Dendritic cell treated with granulocyte-macrophage colony-stimulating factor and Interleukin-4, amounts not matched to agents 40 ng/mL and 50 ng/mL, for 4 days (primary cell): Measurements from ENCODE around the gene SLC7A5.
"Not testable (repeated sequence)": the region's sequence is repeated elsewhere in the genome, so short reads cannot be mapped to it uniquely, and the experiment has no call there.

Experiments
- H3K27ac Mint-ChIP-seq: one replicate; pipeline ENCODE4 v1.8.0; 2022; ENCODE audit warnings: mild to moderate bottlenecking, mixed read lengths
- H3K27me3 Mint-ChIP-seq: one replicate; pipeline ENCODE4 v1.8.0; 2022; ENCODE audit warnings: mild to moderate bottlenecking, mixed read lengths
- H3K36me3 Mint-ChIP-seq: one replicate; pipeline ENCODE4 v1.8.0; 2022; ENCODE audit warnings: low read depth, mixed read lengths
- H3K4me1 Mint-ChIP-seq: one replicate; pipeline ENCODE4 v1.8.0; 2022; ENCODE audit warnings: low read depth, mixed read lengths
- H3K4me3 Mint-ChIP-seq: one replicate; pipeline ENCODE4 v1.8.0; 2022; ENCODE audit warnings: mild to moderate bottlenecking, moderate library complexity, mixed read lengths
- H3K9me3 Mint-ChIP-seq: one replicate; pipeline ENCODE4 v1.8.0; 2022; ENCODE audit warnings: mixed read lengths
- intact Hi-C: fragments of 100-400 bp; cut with micrococcal nuclease; formaldehyde crosslinking; loops from one replicate; pipeline ENCODE4 v1.15.0; 2022

The SLC7A5 gene

GRCh38 chr16:87861300-87862099 lies 7.8 kb downstream of the SLC7A5 start:
- intact Hi-C loops, H3K27ac Mint-ChIP-seq, H3K9me3 Mint-ChIP-seq, H3K27me3 Mint-ChIP-seq, H3K4me3 Mint-ChIP-seq, H3K36me3 Mint-ChIP-seq: not testable (repeated sequence)
- peaks cover 60% of the 10 kb centered on the region for H3K4me1 Mint-ChIP-seq

DNA sequence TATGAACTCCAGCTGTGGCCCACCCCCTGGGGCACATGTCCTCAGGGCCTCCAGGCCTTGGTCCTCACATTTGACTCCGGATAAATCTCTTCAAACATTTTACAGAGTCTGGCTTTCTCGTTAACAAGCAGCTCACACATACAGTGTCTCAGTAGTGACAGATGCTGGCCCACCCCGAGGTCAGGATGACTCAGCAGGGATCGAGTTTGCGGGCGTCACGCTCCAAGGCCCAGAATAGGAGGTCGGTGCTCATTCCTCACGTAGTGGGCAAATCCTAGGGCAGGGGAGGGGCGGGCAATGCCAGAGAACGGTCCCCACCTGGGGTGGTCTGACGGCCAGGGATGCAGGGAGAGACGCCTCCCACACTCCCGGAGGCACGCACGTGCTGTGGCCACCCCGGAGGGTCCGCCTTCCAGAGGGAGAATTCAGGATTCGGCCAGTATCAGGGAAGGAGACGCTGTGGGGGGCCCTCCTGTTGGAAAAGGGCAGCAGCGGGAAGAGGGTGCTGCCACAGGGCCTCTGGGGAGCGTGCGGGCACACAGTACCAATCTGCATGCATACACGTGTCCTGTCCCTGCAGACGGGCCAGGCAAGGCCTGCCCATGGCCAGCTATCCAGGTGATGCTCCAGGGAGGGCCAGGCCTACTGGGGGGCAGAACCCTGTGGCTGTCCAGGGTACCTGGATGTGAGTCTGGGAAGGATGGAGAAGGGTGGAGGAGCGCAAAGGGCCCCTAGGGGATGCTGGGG lies 8.6 kb downstream of the SLC7A5 start:
- intact Hi-C loops = no loop called here
- no peak overlapping the region for H3K27ac Mint-ChIP-seq
- H3K9me3 Mint-ChIP-seq = no peaks in the 10 kb centered on the region
- peaks cover 60% of the 10 kb centered on the region for H3K4me1 Mint-ChIP-seq
- no peak overlapping the region for H3K4me3 Mint-ChIP-seq
- H3K27me3 Mint-ChIP-seq = no peaks in the 10 kb centered on the region
- peaks cover 6% of the 10 kb centered on the region for H3K36me3 Mint-ChIP-seq

GRCh38 chr16:87858151-87858993 lies 10.9 kb downstream of the SLC7A5 start:
- intact Hi-C loops = loop anchor here (10.0 kb wide), 1 partner anchor 46 kb away; no protein-coding TSS in a partner anchor
- not testable (repeated sequence) for H3K4me3 Mint-ChIP-seq, H3K36me3 Mint-ChIP-seq, H3K27me3 Mint-ChIP-seq, H3K9me3 Mint-ChIP-seq
- peak overlapping the region; percentile 84 for H3K27ac Mint-ChIP-seq
- peaks cover 74% of the 10 kb centered on the region for H3K4me1 Mint-ChIP-seq

DNA sequence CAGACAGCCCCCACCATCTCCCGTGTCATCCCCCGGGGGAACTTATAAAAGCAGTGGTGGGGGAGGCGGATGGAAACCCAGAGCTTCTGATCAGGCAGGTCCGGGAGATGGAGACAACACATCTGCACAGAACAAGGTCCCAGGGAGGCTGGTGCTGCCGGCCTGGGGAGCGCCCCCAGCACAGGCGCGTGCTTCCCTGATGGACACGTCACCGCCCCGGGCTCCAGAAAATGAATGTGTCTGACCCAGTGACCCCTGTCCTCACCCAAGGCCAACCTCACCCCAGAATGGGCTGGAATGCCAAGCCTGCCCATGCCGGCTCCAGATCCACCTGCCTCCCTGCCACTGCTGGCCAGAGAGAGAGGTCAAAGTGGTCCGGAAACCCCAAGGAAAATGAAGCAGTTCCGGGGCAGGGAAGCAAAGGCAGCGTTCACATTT lies 12.5 kb downstream of the SLC7A5 start:
- Mint-ChIP-seq H3K9me3 (no peaks in the 10 kb centered on the region), H3K4me3 (peak overlapping the region; percentile 59), H3K27me3 (peaks cover 4% of the 10 kb centered on the region), H3K36me3 (peaks cover 6% of the 10 kb centered on the region), H3K4me1 (peaks cover 76% of the 10 kb centered on the region), H3K27ac (peak overlapping the region; percentile 84)
- intact Hi-C loops = loop anchor here (10.0 kb wide), 1 partner anchor 48 kb away; no protein-coding TSS in a partner anchor

DNA sequence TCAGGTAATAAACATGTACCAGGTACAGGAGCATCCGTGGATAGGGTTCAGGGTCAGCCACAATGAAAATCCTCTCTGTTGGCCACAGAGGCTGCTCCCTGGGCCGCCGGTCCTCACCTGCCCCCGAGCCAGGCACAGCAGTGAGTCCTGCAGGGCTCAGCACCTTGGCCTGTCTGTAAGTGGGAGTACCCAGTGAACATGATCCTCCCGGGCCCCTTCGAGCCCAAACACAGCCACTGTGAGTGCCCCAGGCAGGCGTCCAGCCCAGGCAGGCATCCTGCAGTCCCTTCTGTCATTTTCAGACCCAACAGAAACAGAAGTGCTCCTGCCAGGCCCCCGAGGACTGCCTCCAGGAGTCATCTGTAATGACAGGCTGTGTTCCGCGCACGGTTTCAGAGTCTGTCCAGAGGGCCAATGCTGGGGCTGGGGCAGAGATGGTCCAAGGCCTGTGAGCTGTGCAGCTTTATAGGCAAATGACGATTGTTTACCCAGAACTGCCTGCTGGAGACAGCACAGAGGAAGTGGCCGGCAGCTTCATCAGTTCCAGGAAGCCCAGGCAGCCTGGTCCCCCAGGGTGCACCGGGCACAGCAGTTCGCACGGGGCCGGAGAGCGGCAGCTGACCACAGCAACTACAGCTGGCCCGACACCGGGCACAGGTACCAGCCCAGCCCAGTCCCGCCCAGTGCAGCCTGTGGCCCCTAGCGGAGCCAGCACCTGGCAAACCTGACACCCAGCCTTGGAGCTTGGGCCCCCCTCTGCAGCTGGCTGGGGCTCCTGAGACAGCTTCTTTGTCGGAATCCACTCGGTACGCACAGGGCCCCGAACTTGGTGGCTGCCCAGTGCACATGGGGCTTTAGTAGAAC lies 13.2 kb downstream of the SLC7A5 start:
- Mint-ChIP-seq H3K27ac (peak overlapping the region; percentile 84), H3K36me3 (peaks cover 14% of the 10 kb centered on the region), H3K4me3 (peak overlapping the region; percentile 59), H3K9me3 (no peaks in the 10 kb centered on the region), H3K27me3 (peaks cover 6% of the 10 kb centered on the region), H3K4me1 (peaks cover 72% of the 10 kb centered on the region)
- intact Hi-C loops = loop anchor here (10.0 kb wide), 1 partner anchor 49 kb away; no protein-coding TSS in a partner anchor

DNA sequence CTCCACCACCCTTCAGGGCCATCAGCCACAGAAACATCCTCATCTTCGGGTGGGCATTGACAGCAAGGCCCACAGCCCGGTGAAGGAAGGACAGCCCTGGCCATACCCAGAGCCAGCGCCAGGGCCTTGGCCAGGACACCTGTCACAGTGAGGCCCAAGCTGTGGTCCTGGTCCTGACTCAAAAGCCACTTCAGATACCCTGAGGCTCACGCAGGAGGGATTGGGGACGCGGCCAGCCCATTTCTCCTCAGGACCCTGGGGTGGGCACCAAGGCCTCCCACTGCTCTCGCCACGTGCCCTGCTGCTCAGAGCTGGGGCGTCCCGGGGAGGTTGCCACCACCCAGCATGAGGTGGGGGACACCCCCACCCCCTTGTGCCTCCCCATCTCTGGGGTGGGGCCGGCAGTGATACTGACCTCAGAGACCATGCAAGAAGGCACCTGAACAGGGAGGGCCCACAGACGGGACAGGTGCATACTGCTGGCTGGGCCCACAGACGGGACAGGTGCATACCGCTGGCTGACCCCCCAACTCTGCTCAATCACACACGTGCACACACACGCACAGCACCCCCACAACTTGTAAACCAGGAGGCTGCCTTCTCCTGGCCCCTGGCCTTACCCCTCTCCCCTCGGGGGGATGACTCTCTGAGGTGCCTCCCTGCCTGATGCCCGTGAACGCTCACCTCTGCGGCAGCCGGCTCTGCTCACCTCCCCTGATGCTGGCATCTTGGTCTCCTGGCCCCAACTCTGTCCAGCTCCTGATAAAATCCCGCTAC lies 14.2 kb downstream of the SLC7A5 start:
- peaks cover 10% of the 10 kb centered on the region for H3K27me3 Mint-ChIP-seq
- H3K4me1 Mint-ChIP-seq = peaks cover 63% of the 10 kb centered on the region
- H3K4me3 Mint-ChIP-seq = no peak overlapping the region
- H3K27ac Mint-ChIP-seq = peak overlapping the region; percentile 84
- intact Hi-C loops = loop anchor here (5.0 to 10.0 kb wide), 2 partner anchors 50 to 78 kb away; no protein-coding TSS in a partner anchor
- no peaks in the 10 kb centered on the region for H3K9me3 Mint-ChIP-seq
- H3K36me3 Mint-ChIP-seq = peaks cover 13% of the 10 kb centered on the region

DNA sequence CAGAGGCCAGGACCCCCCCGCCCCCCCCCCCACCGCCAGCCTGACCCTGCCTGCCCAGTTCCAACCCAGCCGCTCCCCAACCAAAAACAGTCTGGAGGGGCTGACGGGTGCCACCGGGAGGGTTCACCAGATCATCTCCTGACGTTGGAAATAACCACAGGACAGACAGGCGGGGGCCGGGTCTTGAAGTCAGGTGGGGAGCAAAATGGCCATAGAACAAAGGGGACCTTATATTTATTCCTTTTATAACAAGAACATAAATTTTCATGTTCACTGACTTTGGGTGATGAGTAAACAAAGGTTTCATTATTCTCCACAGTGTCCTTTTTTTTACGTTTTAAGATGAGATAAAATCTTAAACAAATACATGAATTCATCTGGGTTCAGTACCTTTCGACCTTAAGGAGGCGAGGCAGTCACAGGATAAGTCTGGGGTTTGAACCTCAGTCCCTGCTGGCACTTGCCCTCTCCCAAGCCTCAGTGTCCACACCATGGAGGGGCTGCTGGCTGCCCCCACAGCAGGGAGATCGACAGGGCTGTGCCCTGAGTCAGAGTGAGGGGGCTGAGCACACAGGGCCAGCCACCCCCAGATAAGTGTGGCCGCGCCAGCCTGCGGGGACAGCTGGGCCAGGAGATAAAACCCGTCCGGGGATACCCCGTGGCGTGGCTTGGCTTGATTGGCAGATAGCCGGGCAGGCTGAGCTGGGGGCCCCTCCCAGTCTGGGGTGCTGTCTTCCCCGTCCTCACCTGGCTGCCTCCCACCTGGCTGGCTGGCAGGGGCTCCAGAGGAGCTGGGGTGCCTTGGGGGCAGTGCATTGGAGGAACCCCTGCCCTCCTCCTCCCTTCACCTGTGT lies 15.0 kb downstream of the SLC7A5 start:
- Mint-ChIP-seq H3K4me1 (peaks cover 63% of the 10 kb centered on the region), H3K9me3 (no peaks in the 10 kb centered on the region), H3K27ac (peak overlapping the region; percentile 84), H3K36me3 (peaks cover 17% of the 10 kb centered on the region), H3K27me3 (peaks cover 10% of the 10 kb centered on the region), H3K4me3 (no peak overlapping the region)
- intact Hi-C loops = loop anchor here (5.0 to 10.0 kb wide), 2 partner anchors 51 to 77 kb away; no protein-coding TSS in a partner anchor

GRCh38 chr16:87853411-87854052 lies 15.8 kb downstream of the SLC7A5 start:
- Mint-ChIP-seq H3K9me3 (no peaks in the 10 kb centered on the region), H3K36me3 (peaks cover 25% of the 10 kb centered on the region)

GRCh38 chr16:87851601-87852000 lies 17.7 kb downstream of the SLC7A5 start:
- H3K9me3 Mint-ChIP-seq = no peaks in the 10 kb centered on the region
- H3K27me3 Mint-ChIP-seq = peaks cover 10% of the 10 kb centered on the region
- H3K4me3 Mint-ChIP-seq = no peak overlapping the region
- intact Hi-C loops = loop anchor here (5.0 to 10.0 kb wide), 2 partner anchors 53 to 74 kb away; no protein-coding TSS in a partner anchor
- peaks cover 42% of the 10 kb centered on the region for H3K36me3 Mint-ChIP-seq
- no peak overlapping the region for H3K27ac Mint-ChIP-seq
- peaks cover 45% of the 10 kb centered on the region for H3K4me1 Mint-ChIP-seq

More at GRCh38 chr16:87853411-87854052, 15.8 kb downstream of the SLC7A5 start:
- Mint-ChIP-seq H3K4me1 (peaks cover 63% of the 10 kb centered on the region), H3K27me3 (peaks cover 10% of the 10 kb centered on the region), H3K27ac (peak overlapping the region; percentile 74), H3K4me3 (peak overlapping the region; percentile 54)
- intact Hi-C loops = loop anchor here (1.0 to 10.0 kb wide), 3 partner anchors 18 to 76 kb away; no protein-coding TSS in a partner anchor

- H3K9me3 Mint-ChIP-seq = no peaks in the 10 kb centered on the region
- H3K4me1 Mint-ChIP-seq = peaks cover 40% of the 10 kb centered on the region
- peaks cover 42% of the 10 kb centered on the region for H3K36me3 Mint-ChIP-seq
- no peak overlapping the region for H3K4me3 Mint-ChIP-seq
- intact Hi-C loops = loop anchor here (5.0 to 10.0 kb wide), 2 partner anchors 54 to 74 kb away; no protein-coding TSS in a partner anchor
- peaks cover 10% of the 10 kb centered on the region for H3K27me3 Mint-ChIP-seq
- no peak overlapping the region for H3K27ac Mint-ChIP-seq
Observed at GRCh38 chr16:87851141-87851587, 18.1 kb downstream of the SLC7A5 start.
